Adrenal gland (tissue), 12 donors: ENCODE measurements around the gene SLC35D3. TPM values are rescaled to one million over a fixed set of nuclear protein-coding genes. Genes with fewer than 3 reads are reported as not detected.
A peak's percentile ranks its signal among the peaks of the same experiment; 100 is the strongest.

ENCODE experiments used
- DNase-seq, 7 donors: peaks; one replicate each; pipeline ENCODE4 v3.0.0-alpha.2; 2019 to 2020
- H3K27ac ChIP-seq, 5 donors: fragments of 200-600 bp; sonication (generic) in 4 of 5; 1 replicate in 3 of 5; 2 replicates in 2 of 5; pipeline versions ENCODE4 v1.5.1 to v1.8.0; 2016 to 2020; ENCODE audit warnings: mild to moderate bottlenecking in 1 of 5
- H3K27me3 ChIP-seq: fragments of 200-600 bp; 2 replicates; pipeline ENCODE4 v1.8.0; 2021
- H3K36me3 ChIP-seq, 2 donors: fragments of 200-600 bp; replicated peaks in 1 of 2; 1 replicate in 1 of 2; 2 replicates in 1 of 2; pipeline versions ENCODE4 v1.5.1 to v1.8.0; 2018 to 2022
- H3K4me1 ChIP-seq, 2 donors: fragments of 200-600 bp; replicated peaks in 1 of 2; 1 replicate in 1 of 2; 2 replicates in 1 of 2; pipeline versions ENCODE4 v1.5.1 to v1.8.0; 2018 to 2021
- H3K4me3 ChIP-seq, 4 donors: fragments of 200-600 bp; sonication (generic) in 3 of 4; one replicate each; pipeline ENCODE4 v1.5.1; 2016 to 2018
- H3K9me3 ChIP-seq, 3 donors: fragments of 200-600 bp; sonication (generic) in 1 of 3; replicated peaks in 1 of 3; 1 replicate in 2 of 3; 2 replicates in 1 of 3; pipeline versions ENCODE4 v1.5.1 to v1.8.0; 2016 to 2021
- CTCF ChIP-seq, 6 experiments: fragments of 450-650 bp in 4 of 6; fragments of 200-600 bp in 2 of 6; sonication (generic) in 1 of 6; IDR thresholded peaks; 1 replicate in 5 of 6; 2 replicates in 1 of 6; pipeline versions ENCODE4 v1.5.1 to v1.8.0; 2016 to 2021; ENCODE audit warnings: antibody characterized with exemption in 6 of 6, mild to moderate bottlenecking in 2 of 6, moderate library complexity in 1 of 6
- POLR2A ChIP-seq, 2 donors: fragments of 450-650 bp; IDR thresholded peaks; one replicate each; pipeline ENCODE4 v1.6.1; 2017; ENCODE audit warnings: antibody characterized with exemption in 2 of 2, mild to moderate bottlenecking in 2 of 2, moderate library complexity in 1 of 2
- WGBS, 4 donors: extraction: QIAGEN DNeasy Blood & Tissue Kit in 2 of 4; methylation state at CpG; one replicate each; pipeline versions ENCODE4 v1.1.5 to v1.1.7; 2013 to 2017; 5-methylcytosine and 5-hydroxymethylcytosine counted together
- intact Hi-C, 2 donors: fragments of 100-400 bp; cut with DNase I; formaldehyde crosslinking; loops; one replicate each; pipeline versions ENCODE4 v1.14.1 to v1.15.0; 2022 to 2023
- polyA plus RNA-seq, 3 donors: library from polyadenylated mRNA; stranded (reverse); fragments of 200-250 nt in 2 of 3; fragments of 350-450 nt in 1 of 3; fragmentation: Illumina TruSeq in 1 of 3; extraction: RNeasy Lipid Tissue Mini Kit (QIAGEN cat#74804) in 1 of 3; gene quantifications; one replicate each; pipeline ENCODE4 v1.2.3, GENCODE V29; 2013 to 2014
- total RNA-seq, 9 donors: library from RNA; depleted of rRNA in 4 of 9; stranded (reverse); fragments of >200 nt in 4 of 9; fragments of 120-200 nt in 1 of 9; fragmentation: NEBNext Ultra II Directional in 1 of 9; extraction: Animal tissue kit (Norgen Biotek cat#: 25700) in 1 of 9; gene quantifications; one replicate each; pipeline versions ENCODE4 v1.1.0 to v1.2.4, GENCODE V29; 2013 to 2023
- donor health status: healthy with polysubstance abuse.
- donor health status: Bipolar disorder and iron deficiency.
- donor health status: DM: yes; HTN: yes; CAD: no.
- donor health status: DM: no; HTN: no; CAD: no.
- donor health status: DM: no; HTN: no; CAD: no.
- donor health status: DM: yes; HTN: yes; CAD: no.

Gene SLC35D3
- total and polyA plus RNA-seq, 12 donors, result 0.06 to 4.8 (median 0.55) TPM; not detected in 4

- TF ChIP-seq CTCF (IDR thresholded peaks at IDR 0.05) (no peak), POLR2A (IDR thresholded peaks at IDR 0.05) (no peak)
- intact Hi-C loops, result no loop called here
Observed at GRCh38 chr6:136962661-136963060, 40.6 kb downstream of the SLC35D3 start.

GRCh38 chr6:136963259-136963658 lies 41.2 kb downstream of the SLC35D3 start:
- intact Hi-C loops, result no loop called here

More at GRCh38 chr6:136962661-136963060, 40.6 kb downstream of the SLC35D3 start:
- Histone ChIP-seq H3K4me1 (no peaks in the 10 kb centered on the region), H3K4me3 (no peak overlapping the region), H3K27me3 (no peaks in the 10 kb centered on the region), H3K36me3 (no peaks in the 10 kb centered on the region), H3K27ac (no peak overlapping the region), H3K9me3 (no peaks in the 10 kb centered on the region)
- no peak for DNase-seq
- 56 to 70% (median 59%) methylated on average over 4 of the region's 4 CpGs for WGBS, 4 donors

GRCh38 chr6:136964398-136964797 lies 42.3 kb downstream of the SLC35D3 start:
- H3K27me3 ChIP-seq, result no peaks in the 10 kb centered on the region
- no peak overlapping the region for H3K4me3 ChIP-seq
- DNase-seq, result no peak
- 72 to 96% (median 85%) methylated on average over 2 of the region's 2 CpGs for WGBS, 4 donors
- H3K9me3 ChIP-seq, result no peaks in the 10 kb centered on the region
- H3K36me3 ChIP-seq, result no peaks in the 10 kb centered on the region
- H3K4me1 ChIP-seq, result no peaks in the 10 kb centered on the region
- no peak overlapping the region for H3K27ac ChIP-seq
- TF ChIP-seq CTCF (IDR thresholded peaks at IDR 0.05) (no peak), POLR2A (IDR thresholded peaks at IDR 0.05) (no peak)
- intact Hi-C loops, result no loop called here

More at GRCh38 chr6:136963259-136963658, 41.2 kb downstream of the SLC35D3 start:
- H3K4me1 ChIP-seq, result no peaks in the 10 kb centered on the region
- no peak for DNase-seq
- WGBS, 4 donors, result 61 to 71% (median 69%) methylated on average over 2 of the region's 2 CpGs
- TF ChIP-seq CTCF (IDR thresholded peaks at IDR 0.05), result no peak
- TF ChIP-seq POLR2A (IDR thresholded peaks at IDR 0.05), result no peak
- no peaks in the 10 kb centered on the region for H3K27me3 ChIP-seq
- H3K4me3 ChIP-seq, result no peak overlapping the region
- H3K36me3 ChIP-seq, result no peaks in the 10 kb centered on the region
- H3K9me3 ChIP-seq, result no peaks in the 10 kb centered on the region
- H3K27ac ChIP-seq, result no peak overlapping the region

GRCh38 chr6:136967876-136968752 lies 46.0 kb downstream of the SLC35D3 start:
- no peaks in the 10 kb centered on the region for H3K36me3 ChIP-seq
- no peaks in the 10 kb centered on the region for H3K9me3 ChIP-seq
- intact Hi-C loops, result loop anchor here in 1 of 2 donors (5.0 kb wide), 1 partner anchor 669 kb away; no protein-coding TSS in a partner anchor
- no peaks in the 10 kb centered on the region for H3K27me3 ChIP-seq
- DNase-seq, result peak; percentile 67 to 91 (median 78)
- peak overlapping the region in 1 of 5 donors; percentile 52 for H3K27ac ChIP-seq
- TF ChIP-seq CTCF (IDR thresholded peaks at IDR 0.05) (peak; percentile 61 to 73 (median 68)), POLR2A (IDR thresholded peaks at IDR 0.05) (no peak)
- no peak overlapping the region for H3K4me3 ChIP-seq
- WGBS, 4 donors, result 52 to 55% (median 54%) methylated on average over 19 of the region's 19 CpGs
- H3K4me1 ChIP-seq, result no peaks in the 10 kb centered on the region
